Measurements from ENCODE around the gene ARL6IP5. TPM values are rescaled to one million over a fixed set of nuclear protein-coding genes. Genes with fewer than 3 reads are reported as not detected.

The ARL6IP5 gene
- total RNA-seq, 2 donors from 2014 or later, result 172 to 199 TPM

DNA sequence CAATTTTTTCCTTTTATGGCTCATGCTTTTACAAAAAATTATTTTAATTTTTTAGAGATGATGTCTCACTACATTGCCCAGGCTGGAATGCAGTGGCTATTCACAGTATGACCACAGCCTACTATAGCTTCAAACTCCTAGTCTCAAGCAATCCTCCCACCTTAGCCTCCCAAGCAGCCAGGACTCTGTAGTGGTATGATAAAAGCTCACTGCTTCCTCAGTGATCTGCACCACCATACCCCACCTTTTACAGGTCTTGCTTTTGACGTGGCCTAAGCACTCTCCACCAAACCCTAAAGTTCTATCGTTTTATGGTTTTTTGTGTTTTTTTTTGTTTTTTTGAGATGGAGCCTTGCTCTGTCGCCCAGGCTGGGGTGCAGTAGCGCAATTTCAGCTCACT lies 18.6 kb upstream of the ARL6IP5 start:
- no peaks in the 10 kb centered on the region for H3K9me3 ChIP-seq
- no peak overlapping the region for H3K27ac ChIP-seq
- TF ChIP-seq, protein P1, sequence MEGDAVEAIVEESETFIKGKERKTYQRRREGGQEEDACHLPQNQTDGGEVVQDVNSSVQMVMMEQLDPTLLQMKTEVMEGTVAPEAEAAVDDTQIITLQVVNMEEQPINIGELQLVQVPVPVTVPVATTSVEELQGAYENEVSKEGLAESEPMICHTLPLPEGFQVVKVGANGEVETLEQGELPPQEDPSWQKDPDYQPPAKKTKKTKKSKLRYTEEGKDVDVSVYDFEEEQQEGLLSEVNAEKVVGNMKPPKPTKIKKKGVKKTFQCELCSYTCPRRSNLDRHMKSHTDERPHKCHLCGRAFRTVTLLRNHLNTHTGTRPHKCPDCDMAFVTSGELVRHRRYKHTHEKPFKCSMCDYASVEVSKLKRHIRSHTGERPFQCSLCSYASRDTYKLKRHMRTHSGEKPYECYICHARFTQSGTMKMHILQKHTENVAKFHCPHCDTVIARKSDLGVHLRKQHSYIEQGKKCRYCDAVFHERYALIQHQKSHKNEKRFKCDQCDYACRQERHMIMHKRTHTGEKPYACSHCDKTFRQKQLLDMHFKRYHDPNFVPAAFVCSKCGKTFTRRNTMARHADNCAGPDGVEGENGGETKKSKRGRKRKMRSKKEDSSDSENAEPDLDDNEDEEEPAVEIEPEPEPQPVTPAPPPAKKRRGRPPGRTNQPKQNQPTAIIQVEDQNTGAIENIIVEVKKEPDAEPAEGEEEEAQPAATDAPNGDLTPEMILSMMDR (IDR thresholded peaks at IDR 0.05), result no peak
- H3K4me1 ChIP-seq, result no peaks in the 10 kb centered on the region
- no peak overlapping the region for H3K4me3 ChIP-seq
- H3K36me3 ChIP-seq, result peaks cover 11% of the 10 kb centered on the region
- no peaks in the 10 kb centered on the region for H3K27me3 ChIP-seq
- DNase-seq (ENCODE audit: low spot score), result no peak

DNA sequence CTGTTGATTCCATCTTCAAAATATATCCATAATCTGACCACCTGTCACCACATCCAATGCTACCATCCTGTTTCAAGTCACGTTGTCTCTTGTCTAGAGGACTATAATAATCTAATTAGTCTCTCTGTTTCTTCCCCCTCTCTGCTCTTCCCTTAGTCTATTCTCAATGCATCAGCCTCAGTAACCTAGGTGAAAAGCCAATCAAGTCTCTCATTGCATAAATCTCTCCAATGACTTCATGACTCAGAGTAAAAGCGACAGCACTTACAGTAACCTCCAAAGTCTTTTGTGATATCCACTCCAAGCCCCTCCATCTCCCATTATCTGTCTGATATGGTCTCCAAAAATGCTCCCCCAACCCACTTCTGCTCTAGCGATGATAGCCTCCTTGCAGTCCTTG lies 11.8 kb upstream of the ARL6IP5 start:
- Histone ChIP-seq H3K4me3 (no peak overlapping the region), H3K4me1 (peaks cover 0 to under 1% of the 10 kb centered on the region in 2 donors), H3K9me3 (no peaks in the 10 kb centered on the region), H3K27me3 (no peaks in the 10 kb centered on the region), H3K36me3 (peaks cover 9% of the 10 kb centered on the region), H3K27ac (no peak overlapping the region)
- DNase-seq (ENCODE audit: low spot score), result no peak
- TF ChIP-seq, protein P1 (IDR thresholded peaks at IDR 0.05), result no peak

DNA sequence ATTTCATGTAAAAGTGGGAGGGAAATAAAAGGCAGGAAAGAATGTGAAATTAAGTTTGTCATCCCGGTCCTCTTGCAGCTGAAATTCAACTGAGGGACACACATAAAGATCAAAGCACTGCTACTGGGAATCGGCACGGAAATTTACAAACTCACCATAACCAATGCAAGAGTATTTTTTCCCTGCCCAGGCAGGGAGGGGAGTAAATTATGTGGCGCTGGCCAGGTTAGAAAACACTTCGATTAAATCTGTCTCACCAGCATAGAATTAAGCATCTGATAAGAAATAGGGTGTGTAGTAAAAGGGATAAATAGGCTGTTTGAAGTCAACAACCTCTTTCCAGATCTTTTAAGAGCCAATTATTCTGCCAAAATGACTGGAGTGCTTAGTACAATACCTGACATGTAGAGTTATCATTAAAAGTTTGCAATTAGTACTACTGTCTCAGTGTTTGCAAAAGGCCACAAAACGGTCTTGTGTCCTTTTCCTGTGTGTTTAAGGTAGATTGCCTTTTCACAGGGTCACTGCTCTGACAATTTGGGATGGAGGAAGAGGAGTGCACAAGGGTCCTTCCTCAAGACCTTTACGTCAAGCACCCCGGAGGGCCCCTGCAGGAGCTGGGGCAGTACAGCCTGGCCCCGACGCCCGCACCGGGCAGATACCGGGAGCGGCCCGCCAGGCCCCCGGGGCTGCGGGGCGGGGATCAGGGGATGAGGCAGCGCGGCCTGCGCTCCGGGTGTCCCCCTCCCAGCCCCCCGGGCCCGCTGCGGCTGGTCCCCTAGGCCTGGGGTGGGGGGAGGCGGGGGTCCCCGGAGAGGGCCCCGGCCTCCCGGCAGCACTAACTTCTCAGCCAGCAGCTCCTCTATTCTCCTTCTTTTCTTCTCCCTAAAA lies 5.2 kb upstream of the ARL6IP5 start:
- Histone ChIP-seq H3K4me3 (peak overlapping the region; percentile 81), H3K27ac (peak overlapping the region; percentile 81 to 83), H3K9me3 (no peaks in the 10 kb centered on the region), H3K4me1 (peaks cover 0 to 53% of the 10 kb centered on the region in 2 donors), H3K27me3 (no peaks in the 10 kb centered on the region), H3K36me3 (no peaks in the 10 kb centered on the region)
- DNase-seq (ENCODE audit: low spot score), result no peak
- TF ChIP-seq, protein P1 (IDR thresholded peaks at IDR 0.05), result no peak

DNA sequence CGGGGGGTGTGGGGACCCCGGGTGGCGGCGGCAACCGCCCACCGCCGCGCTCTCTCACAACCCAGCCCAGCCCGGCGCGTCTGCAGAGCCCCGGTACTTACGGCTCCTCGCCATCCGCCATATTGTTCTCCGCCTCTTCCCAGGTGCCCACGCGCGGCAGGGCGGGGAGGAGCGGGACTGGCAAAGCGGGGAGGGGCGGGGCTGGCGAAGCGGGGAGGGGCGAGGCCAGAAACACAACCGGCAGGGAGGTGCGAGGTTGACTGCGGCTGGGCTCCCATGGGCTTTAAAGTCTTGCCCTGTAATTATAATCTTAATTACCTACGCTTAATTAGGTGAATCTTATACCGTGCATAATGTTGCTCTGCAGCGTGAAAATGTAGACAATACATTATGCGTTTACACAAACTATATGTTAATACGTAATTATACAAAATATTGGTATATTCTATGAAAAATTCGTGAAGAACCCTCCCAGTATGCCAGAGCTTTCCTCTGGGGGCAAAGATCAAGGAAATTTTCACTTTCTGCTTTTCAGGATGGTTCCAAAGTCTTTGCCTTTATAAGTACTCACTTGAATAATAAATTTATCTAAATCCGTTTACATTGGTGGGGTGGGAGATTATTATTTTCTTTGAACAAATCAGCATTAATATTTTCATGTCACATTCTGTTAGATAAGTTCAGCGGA lies 4.4 kb upstream of the ARL6IP5 start, which contains the start of gene UBA3:
TSS of gene UBA3 (minus strand) at position 133 of the 688 bp plus-strand sequence. CDS start at position 121, 12 bp downstream.
- Histone ChIP-seq H3K27ac (peak within 1 kb of the TSS; percentile 81 to 96), H3K4me1 (peaks cover 0 to 54% of the 10 kb centered on the region in 2 donors), H3K4me3 (peak within 1 kb of the TSS; percentile 81), H3K9me3 (no peaks in the 10 kb centered on the region), H3K27me3 (no peaks in the 10 kb centered on the region), H3K36me3 (no peaks in the 10 kb centered on the region)
- peak; percentile 84 for DNase-seq (ENCODE audit: low spot score)
- TF ChIP-seq, protein P1 (IDR thresholded peaks at IDR 0.05), result no peak

DNA sequence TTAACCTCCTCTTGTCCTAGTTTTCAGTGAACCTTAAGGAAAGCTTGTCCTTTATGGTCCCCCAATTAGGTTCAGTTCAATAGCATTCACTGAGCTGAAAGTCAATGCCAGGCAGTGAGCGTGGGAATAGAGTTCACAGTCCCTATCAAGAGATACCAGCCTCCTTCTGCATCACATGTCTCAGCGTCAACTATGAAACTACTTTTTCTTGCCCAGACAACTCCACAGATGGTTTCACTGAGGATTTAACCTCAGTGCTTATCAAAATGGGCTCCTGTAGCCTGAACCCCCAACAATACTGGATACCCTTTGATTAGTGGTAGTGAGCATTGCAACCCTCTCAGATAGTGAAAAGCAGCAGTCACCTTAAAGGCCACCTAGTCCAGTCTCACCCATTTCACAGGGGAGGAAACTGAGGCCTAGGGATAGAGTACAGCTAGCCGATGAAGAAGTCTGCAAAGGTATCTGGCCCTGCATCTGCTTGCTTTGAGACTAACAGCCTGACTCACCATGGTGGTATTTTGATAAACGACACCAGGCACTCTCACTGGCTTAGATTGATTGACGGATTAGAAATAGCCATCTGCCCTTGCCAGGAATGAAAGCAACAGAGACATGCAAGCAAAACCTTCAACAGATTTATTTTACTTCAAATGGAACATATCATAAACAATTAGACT lies 3.0 kb upstream of the ARL6IP5 start:
- Histone ChIP-seq H3K27me3 (no peaks in the 10 kb centered on the region), H3K9me3 (no peaks in the 10 kb centered on the region), H3K4me1 (peaks cover 0 to 63% of the 10 kb centered on the region in 2 donors), H3K27ac (peak overlapping the region in 1 of 2 donors; percentile 96), H3K36me3 (no peaks in the 10 kb centered on the region), H3K4me3 (no peak overlapping the region)
- TF ChIP-seq, protein P1 (IDR thresholded peaks at IDR 0.05), result no peak
- DNase-seq (ENCODE audit: low spot score), result no peak
